NT2/D1 (cell line): Measurements from ENCODE around the gene IMPDH1.
A peak's percentile ranks its signal among the peaks of the same experiment; 100 is the strongest.

Experiments
- DNase-seq: peaks from one replicate; pipeline ENCODE4 v3.0.0-alpha.2; 2011; ENCODE audit warnings: low read depth, low spot score
- H3K27me3 ChIP-seq: 2 replicates; pipeline ENCODE4 v1.6.0; 2011; ENCODE audit warnings: mild to moderate bottlenecking; ENCODE audit not compliant: insufficient read length, insufficient read depth
- H3K36me3 ChIP-seq: 2 replicates; pipeline ENCODE4 v1.6.1; 2011; ENCODE audit warnings: mild to moderate bottlenecking, low read length, mixed read lengths; ENCODE audit not compliant: insufficient read depth, insufficient read length
- H3K4me1 ChIP-seq: 2 replicates; pipeline ENCODE4 v1.5.1; 2011; ENCODE audit not compliant: insufficient read depth, insufficient read length
- H3K4me3 ChIP-seq: 2 replicates; pipeline ENCODE4 v1.5.1; 2011; ENCODE audit warnings: low read depth; ENCODE audit not compliant: insufficient read length
- H3K9ac ChIP-seq: 2 replicates; pipeline ENCODE4 v1.6.0; 2011; ENCODE audit warnings: low read depth; ENCODE audit not compliant: insufficient read length
- H3K9me3 ChIP-seq: 2 replicates; pipeline ENCODE4 v1.5.1; 2011; ENCODE audit warnings: mild to moderate bottlenecking, low read length; ENCODE audit not compliant: insufficient read depth
- SUZ12 ChIP-seq: IDR thresholded peaks from 2 replicates; pipeline ENCODE4 v1.6.1; 2011; ENCODE audit not compliant: insufficient read length, insufficient read depth; ENCODE audit errors: extremely low read depth
- YY1 ChIP-seq: IDR thresholded peaks from 2 replicates; pipeline ENCODE4 v1.6.1; 2011; ENCODE audit not compliant: insufficient read length, insufficient read depth
- ZNF274 ChIP-seq: IDR thresholded peaks from 2 replicates; pipeline ENCODE4 v1.6.1; 2011; ENCODE audit warnings: mild to moderate bottlenecking, low read depth, low read length

IMPDH1 gene

DNA sequence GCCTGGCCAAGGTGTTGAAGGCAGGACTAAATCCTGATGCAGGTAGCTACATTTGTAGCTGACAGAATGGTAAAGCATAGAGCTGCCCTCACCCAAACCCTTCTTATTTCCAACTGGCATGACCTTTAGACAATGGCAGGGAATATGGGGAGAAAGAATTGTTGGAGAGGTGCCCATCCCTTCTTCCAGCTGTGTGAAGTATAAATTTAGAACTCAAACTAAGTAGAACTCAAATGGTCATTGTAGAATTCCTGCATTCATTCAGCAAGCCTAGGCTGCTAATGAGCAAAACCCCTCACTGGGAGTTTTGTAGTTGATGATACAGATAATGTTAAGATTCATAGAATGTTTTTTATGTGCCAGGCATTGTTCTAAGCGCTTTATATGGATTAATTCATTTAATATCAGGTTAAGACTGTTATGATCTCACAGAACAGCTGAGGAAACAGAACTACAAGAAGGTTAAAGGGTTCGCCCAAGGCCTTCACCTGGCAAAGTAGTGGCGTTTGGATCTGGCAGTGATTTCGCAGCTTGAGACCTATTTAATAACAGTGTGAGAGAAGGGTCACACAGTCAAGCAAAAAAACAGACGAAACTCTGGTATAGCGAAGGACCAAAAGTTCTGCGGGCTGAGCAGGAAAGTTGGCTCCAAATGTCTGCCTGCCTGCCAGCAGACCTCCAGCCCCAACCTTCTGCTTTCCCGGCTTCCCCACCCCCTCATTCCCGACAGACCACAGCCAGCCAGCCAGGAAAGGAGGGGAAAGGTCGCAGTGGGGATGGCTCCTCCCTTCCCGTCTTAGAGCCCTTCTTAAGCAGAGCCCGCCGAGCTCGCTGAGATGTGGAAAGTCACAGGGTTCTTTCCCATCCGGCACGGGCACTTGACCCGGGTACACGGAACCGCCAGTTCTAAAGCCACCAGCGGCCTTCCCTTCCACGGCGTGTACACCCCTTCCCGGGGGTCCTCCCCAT, 44.3 kb upstream of the IMPDH1 start:
- Histone ChIP-seq H3K4me1 (no peaks in the 10 kb centered on the region), H3K9ac (peak overlapping the region; percentile 68), H3K36me3 (peaks cover 18% of the 10 kb centered on the region), H3K4me3 (peak overlapping the region; percentile 76), H3K27me3 (no peaks in the 10 kb centered on the region), H3K9me3 (no peaks in the 10 kb centered on the region)
- DNase-seq, result peak; percentile 88
- TF ChIP-seq YY1 (no peak), ZNF274 (no peak), SUZ12 (no peak)

DNA sequence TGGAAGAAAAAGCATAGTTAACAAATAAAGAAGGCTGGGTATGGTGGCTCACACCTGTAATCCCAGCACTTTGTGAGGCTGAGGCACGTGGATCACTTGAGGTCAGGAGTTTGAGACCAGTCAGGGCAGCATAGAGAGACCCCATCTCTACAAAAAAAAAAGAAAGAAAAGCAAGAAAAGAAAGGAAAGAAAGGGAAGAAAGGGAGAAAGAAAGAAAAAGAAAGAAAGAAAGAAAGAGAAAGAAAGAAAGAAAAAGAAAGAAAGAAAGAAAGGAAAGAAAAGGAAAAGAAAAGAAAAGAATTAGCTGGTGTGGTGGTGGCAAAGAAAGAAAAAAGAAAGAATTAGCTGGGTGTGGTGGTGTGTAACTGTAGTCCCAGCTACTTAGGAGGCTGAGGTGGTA, 42.8 kb upstream of the IMPDH1 start:
- Histone ChIP-seq H3K4me1 (no peaks in the 10 kb centered on the region), H3K27me3 (no peaks in the 10 kb centered on the region), H3K9me3 (no peaks in the 10 kb centered on the region), H3K36me3 (peaks cover 7% of the 10 kb centered on the region), H3K4me3 (no peak overlapping the region), H3K9ac (no peak overlapping the region)
- DNase-seq, result no peak
- no peak for TF ChIP-seq ZNF274
- no peak for TF ChIP-seq YY1
- no peak for TF ChIP-seq SUZ12

DNA sequence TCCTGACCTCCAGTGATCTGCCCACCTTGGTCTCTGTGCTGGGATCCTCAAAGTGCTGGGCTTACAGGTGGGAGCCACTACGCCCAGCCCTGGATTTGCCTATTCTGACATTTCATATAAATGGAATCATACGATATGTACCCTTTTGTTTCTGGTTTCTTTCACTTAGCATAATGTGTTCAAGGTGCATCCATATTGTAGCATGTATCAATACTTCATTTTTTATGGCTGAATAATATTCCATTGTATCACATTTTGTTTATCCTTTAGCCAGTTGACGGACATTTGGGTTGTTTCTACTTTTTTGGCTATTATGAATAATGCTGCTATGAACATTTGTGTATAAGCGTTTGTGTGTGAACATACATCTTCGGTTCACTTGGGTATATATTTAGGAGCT, 41.1 kb upstream of the IMPDH1 start:
- no peaks in the 10 kb centered on the region for H3K36me3 ChIP-seq

DNA sequence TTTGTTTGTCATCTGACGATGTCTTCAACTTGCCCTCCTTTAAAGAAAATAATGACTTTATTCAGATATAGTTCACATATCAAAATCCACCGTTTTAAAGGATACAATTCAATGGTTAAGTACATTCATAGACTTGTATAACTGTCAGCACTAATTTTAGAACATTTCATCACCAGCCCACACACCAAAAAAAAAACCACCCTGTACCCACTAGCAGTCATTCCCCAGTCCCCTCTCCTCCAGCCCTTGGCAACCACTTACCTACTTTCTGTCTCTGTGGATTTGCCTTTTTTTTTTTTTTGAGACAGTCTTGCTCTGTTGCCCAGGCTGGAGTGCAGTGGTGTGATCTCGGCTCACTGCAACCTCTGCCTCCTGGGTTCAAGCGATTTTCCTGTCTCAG, 40.6 kb upstream of the IMPDH1 start:
- no peaks in the 10 kb centered on the region for H3K9me3 ChIP-seq
- no peak overlapping the region for H3K9ac ChIP-seq
- H3K4me1 ChIP-seq, result no peaks in the 10 kb centered on the region
- TF ChIP-seq ZNF274 (no peak), YY1 (no peak), SUZ12 (no peak)
- no peak overlapping the region for H3K4me3 ChIP-seq
- no peaks in the 10 kb centered on the region for H3K27me3 ChIP-seq
- DNase-seq, result no peak
- no peaks in the 10 kb centered on the region for H3K36me3 ChIP-seq

More for the DNA sequence above, 41.1 kb upstream of the IMPDH1 start:
- DNase-seq, result no peak
- TF ChIP-seq ZNF274 (no peak), SUZ12 (no peak), YY1 (no peak)
- no peaks in the 10 kb centered on the region for H3K9me3 ChIP-seq
- no peak overlapping the region for H3K4me3 ChIP-seq
- no peaks in the 10 kb centered on the region for H3K4me1 ChIP-seq
- no peak overlapping the region for H3K9ac ChIP-seq
- no peaks in the 10 kb centered on the region for H3K27me3 ChIP-seq

DNA sequence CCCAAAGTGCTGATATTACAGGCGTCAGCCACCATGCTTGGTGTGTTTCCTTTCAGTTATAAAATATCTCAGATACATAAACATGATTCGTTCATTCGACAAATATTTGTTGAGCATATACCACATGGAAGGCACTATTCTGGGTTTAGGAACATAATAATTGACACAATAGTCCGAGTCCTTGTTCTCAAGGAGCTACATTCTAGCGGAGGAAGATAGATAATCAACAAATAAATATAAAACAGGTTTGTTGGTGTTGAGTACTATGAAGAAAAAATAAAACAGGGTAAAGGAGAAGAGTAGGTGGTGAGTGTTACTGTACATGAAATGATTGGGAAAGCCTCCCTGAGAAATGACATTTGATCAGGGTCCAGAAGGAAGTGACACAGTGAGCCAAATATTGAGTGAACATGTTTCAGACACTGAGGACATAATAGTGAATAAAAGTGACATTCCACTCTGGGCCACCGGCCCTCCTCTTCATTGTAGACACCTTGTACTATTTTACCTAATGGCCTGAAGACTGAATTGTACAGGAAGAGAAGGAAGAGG, 39.0 kb upstream of the IMPDH1 start:
- no peaks in the 10 kb centered on the region for H3K9me3 ChIP-seq
- no peaks in the 10 kb centered on the region for H3K27me3 ChIP-seq
- H3K9ac ChIP-seq, result no peak overlapping the region
- H3K4me3 ChIP-seq, result no peak overlapping the region
- no peak for DNase-seq
- H3K4me1 ChIP-seq, result no peaks in the 10 kb centered on the region
- no peaks in the 10 kb centered on the region for H3K36me3 ChIP-seq
- TF ChIP-seq SUZ12, result no peak
- no peak for TF ChIP-seq ZNF274
- TF ChIP-seq YY1, result no peak

DNA sequence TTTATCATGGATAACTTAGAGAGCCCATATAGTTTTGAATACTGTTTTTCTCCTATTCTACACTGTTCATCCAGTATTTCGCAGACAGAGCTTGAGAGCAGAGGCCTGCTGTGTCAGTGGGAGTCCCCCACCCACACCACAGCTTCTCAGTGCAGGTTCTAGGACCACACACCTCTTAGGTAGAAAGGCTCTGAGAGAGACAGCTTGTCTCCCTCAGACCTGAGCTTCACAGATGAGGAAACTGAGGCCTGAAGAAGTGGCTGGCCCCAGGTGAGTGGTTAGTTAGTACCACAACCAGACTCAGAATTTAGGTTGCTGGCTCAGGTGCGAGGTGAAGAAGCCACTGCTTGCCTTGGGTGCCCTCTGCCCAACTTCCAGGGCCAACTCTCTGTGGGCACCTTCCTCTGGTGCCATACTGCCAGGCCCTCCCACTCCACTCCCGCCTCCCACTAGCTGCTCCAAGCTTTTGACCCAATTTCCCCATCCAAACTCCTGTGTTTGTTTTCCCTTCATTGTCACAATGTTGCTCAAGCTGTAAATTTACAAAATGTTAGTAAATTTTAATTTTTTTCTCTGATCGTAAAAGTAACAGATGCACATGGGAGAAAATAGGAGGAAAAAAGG, 38.3 kb upstream of the IMPDH1 start:
- no peaks in the 10 kb centered on the region for H3K4me1 ChIP-seq
- H3K27me3 ChIP-seq, result no peaks in the 10 kb centered on the region
- H3K4me3 ChIP-seq, result no peak overlapping the region
- H3K9ac ChIP-seq, result no peak overlapping the region
- DNase-seq, result no peak
- H3K36me3 ChIP-seq, result no peaks in the 10 kb centered on the region
- TF ChIP-seq YY1, result no peak
- no peak for TF ChIP-seq SUZ12
- TF ChIP-seq ZNF274, result no peak
- H3K9me3 ChIP-seq, result no peaks in the 10 kb centered on the region

DNA sequence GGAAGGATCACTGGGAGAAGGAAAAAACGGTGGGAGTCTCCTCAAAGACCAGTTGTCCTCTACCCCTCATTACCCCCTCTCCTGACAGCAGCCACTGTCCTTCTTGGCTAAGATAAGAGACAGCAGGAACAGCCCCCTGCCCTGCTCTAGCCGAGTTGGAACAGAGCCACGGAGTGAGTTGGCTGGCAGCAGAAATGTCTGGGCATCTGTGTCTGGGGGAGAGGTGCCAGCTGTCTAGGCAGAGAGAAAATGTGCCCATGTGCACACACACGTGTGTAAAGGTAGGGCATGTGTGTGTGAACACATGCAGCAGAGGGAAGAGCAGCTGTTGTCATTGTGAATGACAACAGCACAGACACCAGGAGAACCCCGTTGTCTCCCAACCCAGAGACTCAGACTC, 36.5 kb upstream of the IMPDH1 start:
- Histone ChIP-seq H3K9me3 (no peaks in the 10 kb centered on the region), H3K4me3 (no peak overlapping the region), H3K4me1 (no peaks in the 10 kb centered on the region), H3K9ac (no peak overlapping the region), H3K27me3 (no peaks in the 10 kb centered on the region), H3K36me3 (no peaks in the 10 kb centered on the region)
- DNase-seq, result no peak
- no peak for TF ChIP-seq ZNF274
